PFSK-1 (cell line): ENCODE data around the gene BZW2.

Source experiments
- FOXP2 ChIP-seq: optimal IDR thresholded peaks from 2 replicates; pipeline ENCODE3; 2011; ENCODE audit warnings: borderline replicate concordance, control low read depth, inconsistent platforms; ENCODE audit not compliant: insufficient read depth; ENCODE audit errors: extremely low read length, extremely low read depth
- POLR2AphosphoS5 ChIP-seq: IDR thresholded peaks from 2 replicates; pipeline ENCODE4 v1.6.1; 2012; ENCODE audit warnings: low read depth, mild to moderate bottlenecking, control low read depth, low read length, moderate library complexity
- SIN3A ChIP-seq: IDR thresholded peaks from 2 replicates; pipeline ENCODE4 v1.6.1; 2012; ENCODE audit warnings: mild to moderate bottlenecking, low read length, moderate library complexity, borderline replicate concordance; ENCODE audit not compliant: insufficient read depth
- TAF1 ChIP-seq: IDR thresholded peaks from 2 replicates; pipeline ENCODE4 v1.6.1; 2012; ENCODE audit warnings: low read length, control low read depth, borderline replicate concordance; ENCODE audit not compliant: insufficient read depth
- TF ChIP-seq, protein P1 (sequence below), 2 experiments: IDR thresholded peaks; 2 replicates each; pipeline versions ENCODE4 v1.6.1 to v1.8.0; 2011 to 2012; ENCODE audit warnings: low read depth in 2 of 2, low read length in 2 of 2, control low read depth in 1 of 2, inconsistent platforms in 1 of 2, mild to moderate bottlenecking in 1 of 2, moderate library complexity in 1 of 2; ENCODE audit not compliant: insufficient read depth in 1 of 2

BZW2 gene

DNA sequence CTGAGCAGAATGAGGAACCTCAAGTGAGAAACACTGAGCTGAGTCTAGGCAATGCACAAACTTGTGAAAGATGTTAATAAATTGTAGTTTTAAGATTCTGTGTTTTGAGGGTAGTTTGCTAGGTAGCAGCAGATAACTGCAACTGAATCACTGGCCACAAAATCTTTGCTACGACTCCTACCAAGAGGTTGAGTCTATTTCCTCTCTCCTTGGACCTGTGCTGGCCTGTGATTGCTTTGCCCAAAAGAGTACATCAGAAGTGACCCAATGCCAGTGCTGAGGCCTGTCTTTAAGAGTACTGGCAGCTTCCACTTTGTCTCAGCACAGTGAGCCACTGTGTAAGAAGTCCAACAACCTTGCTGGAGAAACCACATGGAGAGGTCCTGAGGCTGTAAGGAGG, 95.7 kb downstream of the BZW2 start:
- no peak for TF ChIP-seq SIN3A
- TF ChIP-seq FOXP2, result no peak
- TF ChIP-seq, protein P1, sequence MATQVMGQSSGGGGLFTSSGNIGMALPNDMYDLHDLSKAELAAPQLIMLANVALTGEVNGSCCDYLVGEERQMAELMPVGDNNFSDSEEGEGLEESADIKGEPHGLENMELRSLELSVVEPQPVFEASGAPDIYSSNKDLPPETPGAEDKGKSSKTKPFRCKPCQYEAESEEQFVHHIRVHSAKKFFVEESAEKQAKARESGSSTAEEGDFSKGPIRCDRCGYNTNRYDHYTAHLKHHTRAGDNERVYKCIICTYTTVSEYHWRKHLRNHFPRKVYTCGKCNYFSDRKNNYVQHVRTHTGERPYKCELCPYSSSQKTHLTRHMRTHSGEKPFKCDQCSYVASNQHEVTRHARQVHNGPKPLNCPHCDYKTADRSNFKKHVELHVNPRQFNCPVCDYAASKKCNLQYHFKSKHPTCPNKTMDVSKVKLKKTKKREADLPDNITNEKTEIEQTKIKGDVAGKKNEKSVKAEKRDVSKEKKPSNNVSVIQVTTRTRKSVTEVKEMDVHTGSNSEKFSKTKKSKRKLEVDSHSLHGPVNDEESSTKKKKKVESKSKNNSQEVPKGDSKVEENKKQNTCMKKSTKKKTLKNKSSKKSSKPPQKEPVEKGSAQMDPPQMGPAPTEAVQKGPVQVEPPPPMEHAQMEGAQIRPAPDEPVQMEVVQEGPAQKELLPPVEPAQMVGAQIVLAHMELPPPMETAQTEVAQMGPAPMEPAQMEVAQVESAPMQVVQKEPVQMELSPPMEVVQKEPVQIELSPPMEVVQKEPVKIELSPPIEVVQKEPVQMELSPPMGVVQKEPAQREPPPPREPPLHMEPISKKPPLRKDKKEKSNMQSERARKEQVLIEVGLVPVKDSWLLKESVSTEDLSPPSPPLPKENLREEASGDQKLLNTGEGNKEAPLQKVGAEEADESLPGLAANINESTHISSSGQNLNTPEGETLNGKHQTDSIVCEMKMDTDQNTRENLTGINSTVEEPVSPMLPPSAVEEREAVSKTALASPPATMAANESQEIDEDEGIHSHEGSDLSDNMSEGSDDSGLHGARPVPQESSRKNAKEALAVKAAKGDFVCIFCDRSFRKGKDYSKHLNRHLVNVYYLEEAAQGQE (IDR thresholded peaks at IDR 0.05; ENCODE audit: insufficient read depth in 1 of 2, low read depth in 2 of 2, low read length in 2 of 2), result no peak
- TF ChIP-seq POLR2AphosphoS5, result no peak
- TF ChIP-seq TAF1, result no peak

GRCh38 chr7:16742547-16742946, 96.6 kb downstream of the BZW2 start:
- TF ChIP-seq POLR2AphosphoS5 (no peak), TAF1 (no peak), FOXP2 (no peak), SIN3A (no peak)
- TF ChIP-seq, protein P1 (IDR thresholded peaks at IDR 0.05; ENCODE audit: insufficient read depth in 1 of 2, low read depth in 2 of 2, low read length in 2 of 2), result no peak

DNA sequence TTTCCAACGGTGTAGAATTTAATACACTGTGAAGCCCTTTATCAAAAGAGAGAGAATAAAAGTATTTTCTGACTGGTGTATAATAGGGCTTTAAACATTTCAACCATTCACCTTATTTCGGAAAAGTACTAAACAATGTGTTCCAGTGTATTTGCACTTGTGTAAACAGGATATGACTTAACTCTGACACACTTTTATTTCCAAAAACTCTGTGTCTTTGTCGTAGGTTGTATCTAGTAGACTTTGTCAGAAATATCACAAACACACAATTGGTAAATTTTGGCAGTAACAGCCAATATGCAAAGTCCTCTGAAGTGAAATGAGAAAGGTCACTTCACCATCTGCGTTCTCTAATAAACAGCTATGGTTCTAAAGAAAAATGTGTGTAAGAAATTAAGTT, 97.3 kb downstream of the BZW2 start:
- TF ChIP-seq POLR2AphosphoS5, result no peak
- no peak for TF ChIP-seq FOXP2
- TF ChIP-seq SIN3A, result no peak
- TF ChIP-seq TAF1, result no peak
- TF ChIP-seq, protein P1 (IDR thresholded peaks at IDR 0.05; ENCODE audit: insufficient read depth in 1 of 2, low read depth in 2 of 2, low read length in 2 of 2), result no peak

DNA sequence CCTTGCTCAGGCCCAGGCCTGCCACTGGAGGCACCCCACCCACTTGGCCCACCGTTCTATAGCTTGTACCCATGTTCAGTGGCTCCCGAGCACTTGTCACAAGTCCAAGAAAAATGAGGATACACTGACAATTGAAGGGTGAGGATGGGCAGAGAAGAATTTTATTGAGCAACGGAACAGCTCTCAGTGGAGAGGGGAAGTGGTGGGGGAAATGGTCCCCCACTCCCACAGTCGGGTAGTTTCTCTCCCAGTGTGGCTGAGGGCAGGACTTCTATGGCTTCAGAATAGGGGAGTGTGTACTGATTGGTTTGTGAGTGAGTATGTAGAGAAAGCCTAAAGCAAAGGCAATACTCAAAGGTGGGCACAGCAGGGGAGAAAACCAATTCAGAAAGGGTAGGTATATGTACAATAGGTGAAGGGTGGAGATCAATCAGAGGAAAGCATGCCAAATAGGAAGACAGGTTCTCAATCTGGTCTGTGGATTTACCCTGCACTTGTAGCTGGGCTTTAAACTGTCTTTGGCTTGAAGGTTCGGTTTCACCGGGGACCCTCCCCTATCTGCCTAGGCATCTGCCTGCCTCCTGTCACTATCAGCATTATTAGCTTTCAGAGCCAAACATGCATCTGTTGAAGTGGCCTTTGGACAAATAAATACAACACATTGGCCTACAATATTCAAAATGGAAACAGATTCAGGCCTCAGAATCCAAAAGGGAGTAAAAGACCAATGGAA, 98.7 kb downstream of the BZW2 start:
- TF ChIP-seq POLR2AphosphoS5 (no peak), TAF1 (no peak), FOXP2 (no peak), SIN3A (no peak)
- TF ChIP-seq, protein P1 (IDR thresholded peaks at IDR 0.05; ENCODE audit: insufficient read depth in 1 of 2, low read depth in 2 of 2, low read length in 2 of 2), result no peak
